HUES48 (cell line): ENCODE results near the gene MGP.

Source experiments
- H3K27ac ChIP-seq: one replicate; pipeline ENCODE4 v1.7.0; 2013; ENCODE audit warnings: low read depth, low read length, inconsistent platforms
- H3K27me3 ChIP-seq: 2 replicates; pipeline ENCODE4 v1.6.1; 2013; ENCODE audit warnings: mild to moderate bottlenecking, low read length; ENCODE audit not compliant: control insufficient read depth, insufficient read depth
- H3K36me3 ChIP-seq: 2 replicates; pipeline ENCODE4 v1.6.1; 2013; ENCODE audit warnings: low read length; ENCODE audit not compliant: control insufficient read depth, insufficient read depth
- H3K4me1 ChIP-seq: 2 replicates; pipeline ENCODE4 v1.6.1; 2013; ENCODE audit warnings: mild to moderate bottlenecking, low read length; ENCODE audit not compliant: control insufficient read depth, insufficient read depth
- H3K4me3 ChIP-seq: 2 replicates; pipeline ENCODE4 v1.5.1; 2013; ENCODE audit warnings: mild to moderate bottlenecking, low read depth, low read length
- H3K9ac ChIP-seq: 2 replicates; pipeline ENCODE4 v1.6.1; 2013; ENCODE audit warnings: mild to moderate bottlenecking, low read depth, low read length, moderate library complexity
- H3K9me3 ChIP-seq: 2 replicates; pipeline ENCODE4 v1.6.1; 2013; ENCODE audit warnings: low read length; ENCODE audit not compliant: control insufficient read depth, insufficient read depth

The MGP gene

GRCh38 chr12:14885718-14886221 lies at the start of gene MGP:
Gene MGP (minus strand): TSS chr12:14885854. CDS start chr12:14885791, 63 bp downstream.
- no peak within 1 kb of the TSS for H3K9ac ChIP-seq
- 0 out of 2 replicates have a peak, but pooled peaks cover 2% of the 10 kb centered on the region for H3K4me1 ChIP-seq
- no peak within 1 kb of the TSS for H3K4me3 ChIP-seq
- no peaks in the 10 kb centered on the region for H3K9me3 ChIP-seq
- no peak within 1 kb of the TSS for H3K27ac ChIP-seq
- H3K27me3 ChIP-seq, result no peaks in the 10 kb centered on the region
- no peaks in the 10 kb centered on the region for H3K36me3 ChIP-seq

GRCh38 chr12:14935031-14935430 lies 49.4 kb upstream of the MGP start:
- Histone ChIP-seq H3K4me1 (no peaks in the 10 kb centered on the region), H3K4me3 (no peak overlapping the region), H3K9ac (no peak overlapping the region), H3K36me3 (no peaks in the 10 kb centered on the region), H3K27ac (no peak overlapping the region), H3K27me3 (no peaks in the 10 kb centered on the region), H3K9me3 (no peaks in the 10 kb centered on the region)

- 0 out of 2 replicates have a peak, but pooled peaks cover 1% of the 10 kb centered on the region for H3K4me1 ChIP-seq
- H3K27ac ChIP-seq, result no peak overlapping the region
- no peak overlapping the region for H3K4me3 ChIP-seq
- no peaks in the 10 kb centered on the region for H3K27me3 ChIP-seq
- no peaks in the 10 kb centered on the region for H3K36me3 ChIP-seq
- no peaks in the 10 kb centered on the region for H3K9me3 ChIP-seq
- no peak overlapping the region for H3K9ac ChIP-seq
Observed at GRCh38 chr12:14934511-14934910, 48.9 kb upstream of the MGP start.

GRCh38 chr12:14931791-14932560 lies 46.3 kb upstream of the MGP start:
- Histone ChIP-seq H3K9me3 (no peaks in the 10 kb centered on the region), H3K9ac (no peak overlapping the region), H3K36me3 (no peaks in the 10 kb centered on the region), H3K27me3 (no peaks in the 10 kb centered on the region), H3K4me3 (no peak overlapping the region), H3K27ac (no peak overlapping the region), H3K4me1 (peaks cover 11% of the 10 kb centered on the region; the same call in 1 of the 2 replicates)

- Histone ChIP-seq H3K4me1 (peaks cover 11% of the 10 kb centered on the region; the same call in 1 of the 2 replicates), H3K27ac (no peak overlapping the region), H3K9ac (no peak overlapping the region), H3K9me3 (no peaks in the 10 kb centered on the region), H3K36me3 (no peaks in the 10 kb centered on the region), H3K4me3 (no peak overlapping the region), H3K27me3 (no peaks in the 10 kb centered on the region)
Observed at GRCh38 chr12:14931359-14931758, 45.7 kb upstream of the MGP start.

GRCh38 chr12:14930299-14930698 lies 44.6 kb upstream of the MGP start:
- Histone ChIP-seq H3K27ac (no peak overlapping the region), H3K9ac (no peak overlapping the region), H3K4me1 (peaks cover 11% of the 10 kb centered on the region; the same call in 1 of the 2 replicates), H3K27me3 (no peaks in the 10 kb centered on the region), H3K9me3 (no peaks in the 10 kb centered on the region), H3K4me3 (no peak overlapping the region), H3K36me3 (no peaks in the 10 kb centered on the region)

- Histone ChIP-seq H3K9me3 (no peaks in the 10 kb centered on the region), H3K36me3 (no peaks in the 10 kb centered on the region), H3K4me1 (peaks cover 11% of the 10 kb centered on the region; the same call in 1 of the 2 replicates), H3K27ac (peak overlapping the region; percentile 42), H3K9ac (no peak overlapping the region), H3K27me3 (no peaks in the 10 kb centered on the region), H3K4me3 (no peak overlapping the region)
Observed at GRCh38 chr12:14928931-14929330, 43.3 kb upstream of the MGP start.

- Histone ChIP-seq H3K4me1 (peaks cover 11% of the 10 kb centered on the region; the same call in 1 of the 2 replicates), H3K27ac (no peak overlapping the region), H3K36me3 (no peaks in the 10 kb centered on the region), H3K4me3 (no peak overlapping the region), H3K9me3 (no peaks in the 10 kb centered on the region), H3K27me3 (no peaks in the 10 kb centered on the region), H3K9ac (no peak overlapping the region)
Observed at GRCh38 chr12:14927267-14927666, 41.6 kb upstream of the MGP start.

GRCh38 chr12:14924541-14924940 lies 38.9 kb upstream of the MGP start:
- H3K4me3 ChIP-seq, result no peak overlapping the region
- no peaks in the 10 kb centered on the region for H3K9me3 ChIP-seq
- H3K9ac ChIP-seq, result no peak overlapping the region
- H3K27me3 ChIP-seq, result no peaks in the 10 kb centered on the region
- no peaks in the 10 kb centered on the region for H3K36me3 ChIP-seq
- peaks cover 10% of the 10 kb centered on the region; the same call in 1 of the 2 replicates for H3K4me1 ChIP-seq
- H3K27ac ChIP-seq, result no peak overlapping the region

GRCh38 chr12:14923944-14924343 lies 38.3 kb upstream of the MGP start:
- Histone ChIP-seq H3K4me1 (peaks cover 4% of the 10 kb centered on the region; the same call in 1 of the 2 replicates), H3K36me3 (no peaks in the 10 kb centered on the region), H3K9ac (no peak overlapping the region), H3K27me3 (no peaks in the 10 kb centered on the region), H3K4me3 (no peak overlapping the region), H3K27ac (no peak overlapping the region), H3K9me3 (no peaks in the 10 kb centered on the region)

GRCh38 chr12:14921218-14921617 lies 35.6 kb upstream of the MGP start:
- no peaks in the 10 kb centered on the region for H3K4me1 ChIP-seq
- H3K4me3 ChIP-seq, result no peak overlapping the region
- no peaks in the 10 kb centered on the region for H3K27me3 ChIP-seq
- no peak overlapping the region for H3K9ac ChIP-seq
- H3K9me3 ChIP-seq, result no peaks in the 10 kb centered on the region
- H3K27ac ChIP-seq, result no peak overlapping the region
- no peaks in the 10 kb centered on the region for H3K36me3 ChIP-seq
